Measurements from ENCODE around the gene IDE. TPM values are rescaled to one million over a fixed set of nuclear protein-coding genes. Genes with fewer than 3 reads are reported as not detected.

Gene IDE
- total and polyA plus RNA-seq, 9 donors, result 10.7 to 16.4 (median 12.8) TPM

DNA sequence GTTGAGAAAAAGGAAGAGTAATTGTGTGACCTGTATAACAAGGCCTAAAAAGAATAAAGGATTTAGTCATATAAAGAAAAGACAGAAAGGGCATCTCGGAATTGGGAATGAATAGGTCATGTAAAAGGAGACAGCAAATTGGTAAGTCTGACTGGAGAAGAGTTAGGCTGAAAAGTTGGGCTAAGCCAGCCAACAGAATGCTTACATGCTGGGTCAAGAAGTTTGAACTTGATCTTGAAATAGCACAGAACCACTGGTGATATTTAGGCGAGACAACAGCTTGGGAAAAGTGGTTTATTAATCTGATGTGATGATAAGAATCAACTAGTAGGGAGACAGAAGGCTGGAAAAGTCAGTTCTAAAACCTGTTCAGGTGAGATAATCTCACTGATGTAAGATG lies 4.8 kb downstream of the IDE start:
- 93% methylated on average over 2 of the region's 2 CpGs for WGBS (ENCODE audit: insufficient coverage)
- Histone ChIP-seq H3K36me3 (ENCODE audit: control insufficient read depth, insufficient read depth, low read length) (no peaks in the 10 kb centered on the region), H3K9me3 (replicated peaks; ENCODE audit: control insufficient read depth, low read depth, low read length) (no peaks in the 10 kb centered on the region), H3K27ac (ENCODE audit: low read length) (no peak overlapping the region), H3K4me3 (ENCODE audit: low read length) (no peak overlapping the region), H3K4me1 (ENCODE audit: control insufficient read depth, insufficient read depth, low read length) (peaks cover 10% of the 10 kb centered on the region), H3K27me3 (ENCODE audit: control insufficient read depth, insufficient read depth, low read length) (no peaks in the 10 kb centered on the region)
- DNase-seq, result no peak

DNA sequence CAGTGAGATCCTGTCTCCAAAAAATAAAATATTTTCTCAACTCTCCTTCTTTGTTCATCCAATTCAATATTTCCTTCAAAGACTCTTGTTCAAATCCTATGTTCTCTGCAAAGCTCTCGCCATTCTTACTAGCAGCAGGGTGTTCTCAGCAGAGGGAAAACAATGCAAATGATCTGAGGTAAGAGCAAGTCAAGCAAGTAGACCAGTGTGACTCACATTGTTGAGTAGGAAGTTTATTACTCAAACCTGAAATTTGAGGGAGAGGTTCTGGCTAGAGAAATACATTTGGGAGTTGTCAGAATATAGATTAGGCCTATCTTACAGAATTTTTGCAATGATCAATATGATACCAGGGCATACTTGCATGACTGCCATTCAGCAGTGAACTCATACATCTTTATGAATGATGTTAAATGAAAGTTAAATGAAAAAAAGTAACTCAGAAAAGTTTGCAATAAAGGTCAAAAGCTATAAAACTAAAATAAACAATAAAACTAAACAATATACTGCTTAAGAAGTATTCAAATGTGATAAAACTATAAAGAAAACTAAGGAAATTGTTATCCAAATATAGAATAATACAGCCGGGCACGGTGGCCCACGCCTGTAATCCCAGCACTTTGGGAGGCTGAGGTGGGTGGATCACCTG lies 5.8 kb downstream of the IDE start:
- Histone ChIP-seq H3K27me3 (ENCODE audit: control insufficient read depth, insufficient read depth, low read length) (no peaks in the 10 kb centered on the region), H3K4me1 (ENCODE audit: control insufficient read depth, insufficient read depth, low read length) (peaks cover 9% of the 10 kb centered on the region), H3K36me3 (ENCODE audit: control insufficient read depth, insufficient read depth, low read length) (no peaks in the 10 kb centered on the region), H3K27ac (ENCODE audit: low read length) (no peak overlapping the region), H3K4me3 (ENCODE audit: low read length) (no peak overlapping the region), H3K9me3 (replicated peaks; ENCODE audit: control insufficient read depth, low read depth, low read length) (no peaks in the 10 kb centered on the region)
- no peak for DNase-seq
- no CpG with 5 or more reads among the region's 4 CpGs for WGBS (ENCODE audit: insufficient coverage)

DNA sequence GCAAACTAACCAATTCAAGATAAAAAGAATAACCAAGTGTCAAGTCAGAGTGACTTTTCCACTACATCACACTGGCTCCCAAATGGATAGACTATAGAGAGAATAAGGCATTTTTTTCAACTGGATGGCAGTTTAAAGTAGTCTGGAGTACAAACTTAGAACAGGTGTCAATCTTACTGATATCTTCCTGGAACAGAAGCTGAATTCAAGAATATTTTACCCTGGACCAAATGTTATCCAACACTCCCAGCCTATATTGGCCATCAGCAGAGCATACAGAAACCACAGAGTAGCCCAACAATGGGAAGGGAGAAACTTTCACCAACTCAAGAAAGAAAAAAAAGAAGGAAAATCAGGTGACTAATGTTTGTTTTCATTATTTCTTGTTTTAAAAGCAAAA lies 11.5 kb downstream of the IDE start:
- no peaks in the 10 kb centered on the region for H3K4me1 ChIP-seq (ENCODE audit: control insufficient read depth, insufficient read depth, low read length)
- H3K27ac ChIP-seq (ENCODE audit: low read length), result no peak overlapping the region
- peaks cover 3% of the 10 kb centered on the region for H3K9me3 ChIP-seq (replicated peaks; ENCODE audit: control insufficient read depth, low read depth, low read length)
- no peak overlapping the region for H3K4me3 ChIP-seq (ENCODE audit: low read length)
- no peaks in the 10 kb centered on the region for H3K27me3 ChIP-seq (ENCODE audit: control insufficient read depth, insufficient read depth, low read length)
- no peaks in the 10 kb centered on the region for H3K36me3 ChIP-seq (ENCODE audit: control insufficient read depth, insufficient read depth, low read length)
- DNase-seq, result no peak

DNA sequence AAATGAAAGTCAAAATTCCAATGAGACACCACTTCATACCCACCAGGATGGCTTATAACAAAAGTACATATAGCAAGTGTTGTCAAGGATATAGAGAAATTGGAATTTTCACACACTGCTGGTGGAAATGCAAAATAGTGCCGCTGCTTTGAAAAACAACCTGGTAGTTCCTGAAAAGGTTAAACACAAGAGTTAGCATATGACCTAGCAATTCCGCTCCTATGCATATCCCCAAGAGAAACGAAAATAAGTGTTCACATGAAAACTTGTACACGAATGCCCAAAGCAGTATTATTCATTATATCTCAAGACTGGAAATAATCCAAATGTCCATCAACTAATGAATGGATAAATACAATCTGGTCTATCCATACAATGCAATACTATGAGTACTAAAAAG lies 14.8 kb downstream of the IDE start:
- no peak for DNase-seq
- H3K27ac ChIP-seq (ENCODE audit: low read length), result no peak overlapping the region
- H3K9me3 ChIP-seq (replicated peaks; ENCODE audit: control insufficient read depth, low read depth, low read length), result peaks cover 10% of the 10 kb centered on the region
- H3K4me3 ChIP-seq (ENCODE audit: low read length), result no peak overlapping the region
- 100% methylated on average over 1 of the region's 4 CpGs for WGBS (ENCODE audit: insufficient coverage)
- H3K4me1 ChIP-seq (ENCODE audit: control insufficient read depth, insufficient read depth, low read length), result no peaks in the 10 kb centered on the region
- no peaks in the 10 kb centered on the region for H3K27me3 ChIP-seq (ENCODE audit: control insufficient read depth, insufficient read depth, low read length)
- peaks cover 8% of the 10 kb centered on the region for H3K36me3 ChIP-seq (ENCODE audit: control insufficient read depth, insufficient read depth, low read length)

DNA sequence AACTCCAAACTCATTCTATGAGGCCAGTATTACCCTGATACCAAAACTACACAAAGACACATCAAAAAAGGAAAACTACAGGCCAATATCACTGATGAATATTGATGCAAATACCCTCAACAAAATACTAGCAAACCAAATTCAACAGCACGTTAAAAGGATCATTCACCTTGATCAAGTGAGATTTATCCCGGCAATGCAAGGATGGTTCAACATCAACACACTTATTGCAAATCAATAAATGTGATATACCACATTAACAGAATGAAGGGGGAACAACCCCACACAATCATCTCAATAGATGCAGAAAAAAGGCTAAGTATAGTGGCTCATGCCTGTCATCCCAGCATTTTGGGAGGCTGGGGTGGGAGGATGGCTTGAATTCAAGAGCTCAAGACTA lies 19.9 kb downstream of the IDE start:
- H3K4me3 ChIP-seq (ENCODE audit: low read length), result no peak overlapping the region
- no CpG with 5 or more reads among the region's 2 CpGs for WGBS (ENCODE audit: insufficient coverage)
- H3K36me3 ChIP-seq (ENCODE audit: control insufficient read depth, insufficient read depth, low read length), result peaks cover 10% of the 10 kb centered on the region
- DNase-seq, result no peak
- no peaks in the 10 kb centered on the region for H3K27me3 ChIP-seq (ENCODE audit: control insufficient read depth, insufficient read depth, low read length)
- no peaks in the 10 kb centered on the region for H3K4me1 ChIP-seq (ENCODE audit: control insufficient read depth, insufficient read depth, low read length)
- no peak overlapping the region for H3K27ac ChIP-seq (ENCODE audit: low read length)
- H3K9me3 ChIP-seq (replicated peaks; ENCODE audit: control insufficient read depth, low read depth, low read length), result peaks cover 10% of the 10 kb centered on the region

DNA sequence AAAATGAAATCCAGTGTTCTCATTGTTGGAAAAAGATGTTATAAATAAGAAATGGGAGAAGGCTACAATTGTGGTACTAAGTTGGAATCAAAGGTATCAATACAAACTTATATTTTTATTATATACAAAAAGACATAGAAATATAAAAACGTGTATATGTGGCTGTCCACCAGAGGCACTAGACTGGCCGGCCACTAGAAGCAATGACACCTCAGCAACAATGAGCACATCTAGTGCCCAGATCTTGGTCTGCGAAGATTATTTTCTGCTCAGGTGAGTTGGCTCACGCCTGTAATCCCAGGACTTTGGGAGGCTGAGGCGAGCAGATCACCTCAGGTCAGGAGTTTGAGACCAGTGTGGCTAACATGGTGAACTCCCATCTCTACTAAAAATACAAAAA lies 21.6 kb downstream of the IDE start:
- 92% methylated on average over 2 of the region's 5 CpGs for WGBS (ENCODE audit: insufficient coverage)
- no peak overlapping the region for H3K4me3 ChIP-seq (ENCODE audit: low read length)
- H3K9me3 ChIP-seq (replicated peaks; ENCODE audit: control insufficient read depth, low read depth, low read length), result peaks cover 8% of the 10 kb centered on the region
- H3K36me3 ChIP-seq (ENCODE audit: control insufficient read depth, insufficient read depth, low read length), result peaks cover 11% of the 10 kb centered on the region
- H3K4me1 ChIP-seq (ENCODE audit: control insufficient read depth, insufficient read depth, low read length), result no peaks in the 10 kb centered on the region
- H3K27ac ChIP-seq (ENCODE audit: low read length), result no peak overlapping the region
- DNase-seq, result no peak
- H3K27me3 ChIP-seq (ENCODE audit: control insufficient read depth, insufficient read depth, low read length), result no peaks in the 10 kb centered on the region

DNA sequence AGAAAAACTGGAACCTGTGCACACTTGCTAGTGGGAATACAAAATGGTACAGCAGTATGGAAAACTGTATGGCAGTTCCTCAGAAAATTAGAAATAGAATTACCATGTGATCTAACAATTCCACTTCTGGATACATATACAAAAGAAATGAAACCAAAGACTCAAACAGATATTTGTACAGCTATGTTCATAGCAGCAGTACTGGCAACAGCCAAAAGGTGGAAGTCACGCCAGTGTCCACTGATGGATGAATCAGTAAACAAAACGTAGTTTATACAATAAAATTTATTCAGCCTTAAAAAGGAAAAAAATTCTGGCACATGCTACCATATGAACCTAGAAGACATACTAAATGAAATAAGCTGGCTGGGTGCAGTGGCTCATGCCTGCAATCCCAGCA lies 23.0 kb downstream of the IDE start:
- H3K4me1 ChIP-seq (ENCODE audit: control insufficient read depth, insufficient read depth, low read length), result no peaks in the 10 kb centered on the region
- H3K27me3 ChIP-seq (ENCODE audit: control insufficient read depth, insufficient read depth, low read length), result no peaks in the 10 kb centered on the region
- no peak overlapping the region for H3K4me3 ChIP-seq (ENCODE audit: low read length)
- no peak for DNase-seq
- H3K27ac ChIP-seq (ENCODE audit: low read length), result no peak overlapping the region
- peaks cover 11% of the 10 kb centered on the region for H3K36me3 ChIP-seq (ENCODE audit: control insufficient read depth, insufficient read depth, low read length)
- peaks cover 4% of the 10 kb centered on the region for H3K9me3 ChIP-seq (replicated peaks; ENCODE audit: control insufficient read depth, low read depth, low read length)
- no CpG with 5 or more reads among the region's 2 CpGs for WGBS (ENCODE audit: insufficient coverage)

DNA sequence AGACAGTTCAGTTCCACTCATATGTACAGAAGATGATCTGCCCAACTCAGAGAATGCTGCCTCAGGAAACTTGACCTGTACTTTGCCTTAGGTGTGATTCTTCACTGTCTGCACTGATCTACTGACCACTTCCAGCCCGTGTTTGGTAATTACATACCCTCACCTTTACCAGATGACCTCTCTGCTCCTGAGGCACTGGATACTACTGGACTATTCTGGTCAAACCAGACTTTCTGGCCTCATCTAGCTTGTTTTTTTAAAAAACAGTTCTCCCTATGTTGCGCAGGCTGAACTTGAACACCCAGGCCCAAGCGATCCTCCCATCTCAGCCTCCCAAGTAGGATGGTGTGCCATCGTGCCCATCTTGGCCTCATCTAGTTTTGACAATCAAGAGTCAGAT lies 26.2 kb downstream of the IDE start:
- H3K36me3 ChIP-seq (ENCODE audit: control insufficient read depth, insufficient read depth, low read length), result peaks cover 2% of the 10 kb centered on the region
- H3K9me3 ChIP-seq (replicated peaks; ENCODE audit: control insufficient read depth, low read depth, low read length), result no peaks in the 10 kb centered on the region
- H3K4me3 ChIP-seq (ENCODE audit: low read length), result no peak overlapping the region
- no peak for DNase-seq
- H3K27me3 ChIP-seq (ENCODE audit: control insufficient read depth, insufficient read depth, low read length), result no peaks in the 10 kb centered on the region
- WGBS (ENCODE audit: insufficient coverage), result 87% methylated on average over 4 of the region's 4 CpGs
- H3K27ac ChIP-seq (ENCODE audit: low read length), result no peak overlapping the region
- H3K4me1 ChIP-seq (ENCODE audit: control insufficient read depth, insufficient read depth, low read length), result no peaks in the 10 kb centered on the region

DNA sequence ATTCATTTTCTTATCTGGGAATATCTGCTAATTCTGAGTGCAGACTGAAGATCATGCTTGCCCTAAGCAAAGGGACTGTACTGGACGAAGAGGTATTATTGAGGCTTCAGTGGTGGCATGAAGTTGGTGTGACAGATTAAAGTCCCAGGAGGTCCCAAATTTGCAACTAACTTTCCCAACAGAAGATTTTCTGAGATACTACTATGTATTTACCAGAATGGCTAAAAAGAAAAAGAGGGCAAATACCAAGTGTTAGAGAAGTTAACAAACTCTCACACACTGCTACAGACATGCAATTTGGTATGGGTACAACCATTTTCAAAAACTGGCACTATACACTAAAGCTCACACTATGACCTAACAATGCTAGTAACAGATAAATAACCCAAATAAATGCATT lies 28.3 kb downstream of the IDE start:
- H3K9me3 ChIP-seq (replicated peaks; ENCODE audit: control insufficient read depth, low read depth, low read length), result no peaks in the 10 kb centered on the region
- no CpG with 5 or more reads among the region's 1 CpG for WGBS (ENCODE audit: insufficient coverage)
- no peak overlapping the region for H3K4me3 ChIP-seq (ENCODE audit: low read length)
- no peak overlapping the region for H3K27ac ChIP-seq (ENCODE audit: low read length)
- H3K27me3 ChIP-seq (ENCODE audit: control insufficient read depth, insufficient read depth, low read length), result no peaks in the 10 kb centered on the region
- no peaks in the 10 kb centered on the region for H3K4me1 ChIP-seq (ENCODE audit: control insufficient read depth, insufficient read depth, low read length)
- no peak for DNase-seq
- H3K36me3 ChIP-seq (ENCODE audit: control insufficient read depth, insufficient read depth, low read length), result peaks cover 2% of the 10 kb centered on the region

DNA sequence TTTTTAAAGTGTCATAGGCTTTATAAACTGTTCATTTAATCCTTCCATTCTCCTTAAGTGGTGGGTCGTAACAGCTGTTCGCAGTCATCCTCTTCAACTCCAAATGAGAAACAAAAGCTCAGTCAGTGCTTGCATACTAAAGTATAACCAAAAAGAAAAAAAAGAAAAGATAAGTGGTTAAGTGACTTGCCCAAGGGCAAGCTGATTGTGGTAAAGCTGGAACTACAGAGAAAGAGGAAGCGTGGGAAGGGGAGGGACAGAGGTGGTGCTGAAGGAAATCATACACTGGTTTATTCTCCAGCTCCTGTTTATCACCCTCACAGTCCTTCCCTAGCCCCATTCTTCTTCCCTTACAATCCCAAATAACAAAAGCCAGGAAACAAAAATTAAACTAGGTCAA lies 29.6 kb downstream of the IDE start:
- Histone ChIP-seq H3K4me1 (ENCODE audit: control insufficient read depth, insufficient read depth, low read length) (no peaks in the 10 kb centered on the region), H3K9me3 (replicated peaks; ENCODE audit: control insufficient read depth, low read depth, low read length) (no peaks in the 10 kb centered on the region), H3K36me3 (ENCODE audit: control insufficient read depth, insufficient read depth, low read length) (peaks cover 2% of the 10 kb centered on the region), H3K4me3 (ENCODE audit: low read length) (no peak overlapping the region), H3K27me3 (ENCODE audit: control insufficient read depth, insufficient read depth, low read length) (no peaks in the 10 kb centered on the region), H3K27ac (ENCODE audit: low read length) (no peak overlapping the region)
- peak; percentile 5 for DNase-seq
- 60% methylated on average over 1 of the region's 3 CpGs for WGBS (ENCODE audit: insufficient coverage)

DNA sequence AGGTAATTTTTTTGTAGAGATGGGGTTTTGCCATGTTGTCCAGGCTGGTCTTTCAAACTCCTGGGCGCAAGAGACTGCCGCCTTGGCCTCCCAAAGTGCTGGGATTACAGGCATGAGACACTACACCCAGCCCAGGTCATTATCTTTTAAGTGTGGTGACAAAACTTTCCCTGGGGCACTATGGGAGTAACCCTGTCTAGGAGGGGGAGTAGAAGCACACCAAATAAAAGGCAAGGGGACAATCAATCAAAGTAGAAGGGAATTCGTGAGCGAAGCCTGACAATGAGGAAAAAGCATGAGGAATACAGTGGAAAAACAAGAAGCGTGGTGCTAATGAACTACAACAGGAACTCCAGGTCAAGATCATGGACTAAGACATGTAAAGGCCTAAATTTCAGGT lies 31.4 kb downstream of the IDE start:
- WGBS (ENCODE audit: insufficient coverage), result 89% methylated on average over 3 of the region's 5 CpGs

More for the DNA sequence above, 31.4 kb downstream of the IDE start:
- no peaks in the 10 kb centered on the region for H3K9me3 ChIP-seq (replicated peaks; ENCODE audit: control insufficient read depth, low read depth, low read length)
- no peak overlapping the region for H3K27ac ChIP-seq (ENCODE audit: low read length)
- no peaks in the 10 kb centered on the region for H3K4me1 ChIP-seq (ENCODE audit: control insufficient read depth, insufficient read depth, low read length)
- H3K36me3 ChIP-seq (ENCODE audit: control insufficient read depth, insufficient read depth, low read length), result no peaks in the 10 kb centered on the region
- no peak for DNase-seq
- no peaks in the 10 kb centered on the region for H3K27me3 ChIP-seq (ENCODE audit: control insufficient read depth, insufficient read depth, low read length)
- H3K4me3 ChIP-seq (ENCODE audit: low read length), result no peak overlapping the region

Data from muscle of leg (tissue), 11 donors.